GM03348 (cell line): Measurements from ENCODE around the gene OR10J1.
"Not testable (repeated sequence)": the region's sequence is repeated elsewhere in the genome, so short reads cannot be mapped to it uniquely, and the experiment has no call there.

Experiments
- DNase-seq: peaks from one replicate; pipeline ENCODE4 v3.0.0; 2012; ENCODE audit warnings: low spot score

The OR10J1 gene

GRCh38 chr1:159439422-159439821 lies at the start of gene OR10J1:
TSS of gene OR10J1 (plus strand) at chr1:159439722. CDS start at chr1:159439792, 70 bp downstream.
- no peak for DNase-seq

DNA sequence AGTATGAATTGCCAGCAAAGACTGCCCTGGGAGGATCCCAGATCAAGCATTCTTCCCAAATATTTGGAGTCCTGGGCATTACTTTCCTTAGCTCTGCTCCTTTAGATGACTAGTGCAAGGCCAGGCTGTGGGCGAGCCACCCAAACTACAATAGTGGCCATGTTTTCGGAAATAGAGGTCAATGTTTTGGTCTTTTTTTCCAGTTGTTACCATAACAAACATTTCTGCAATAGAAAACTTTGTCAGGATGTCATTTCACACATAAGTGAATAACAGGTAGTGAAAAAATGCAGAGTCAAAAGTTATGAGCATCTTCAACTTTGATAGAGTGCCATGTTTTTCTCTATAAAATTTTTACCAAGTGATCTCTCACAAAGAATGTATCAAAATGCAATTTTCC lies 32.7 kb upstream of the OR10J1 start:
- no peak for DNase-seq

DNA sequence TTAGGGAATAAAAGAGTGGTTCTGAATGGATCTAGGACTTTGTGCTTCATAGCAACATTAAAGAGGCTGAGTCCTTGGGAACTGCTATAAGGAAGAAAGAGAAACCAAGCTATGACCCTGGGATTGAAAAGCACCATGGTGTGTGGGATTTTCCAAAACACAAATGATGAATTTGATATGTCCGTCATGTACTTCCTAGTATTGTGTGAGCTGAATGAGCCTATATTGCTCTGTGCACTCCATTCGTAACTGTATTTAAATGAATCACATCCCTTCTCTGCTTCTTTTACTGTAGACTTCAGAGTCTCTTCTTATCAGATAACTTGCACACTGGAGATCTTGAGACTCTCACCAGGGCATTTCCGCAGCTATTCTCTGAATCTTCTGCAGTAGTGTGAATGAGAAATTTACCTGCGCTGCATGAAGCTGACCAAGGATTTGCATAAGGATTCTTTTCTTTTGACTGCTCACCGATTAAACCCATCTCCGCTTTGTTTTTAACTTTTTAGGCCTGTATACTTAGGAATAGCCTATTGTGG lies 30.6 kb upstream of the OR10J1 start:
- DNase-seq: no peak

DNA sequence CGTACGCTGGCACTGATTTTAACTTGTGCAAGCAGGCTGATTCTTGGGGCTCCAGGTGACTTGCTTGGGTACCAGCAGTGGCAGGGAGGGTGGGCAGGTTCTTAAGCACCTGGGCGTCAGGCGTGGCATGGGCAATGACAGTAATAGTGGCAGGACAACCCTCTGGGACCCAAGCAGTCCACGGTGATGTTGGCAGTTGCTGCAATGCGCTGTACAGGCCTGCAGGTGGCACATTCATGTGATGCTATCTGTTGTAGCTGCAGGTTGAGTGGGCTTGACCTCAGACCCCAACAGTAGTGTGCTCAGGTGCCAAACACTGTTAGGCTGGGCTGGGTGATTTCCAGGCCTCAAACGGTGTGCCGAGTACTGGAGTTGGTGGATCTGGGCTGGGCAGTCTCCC lies 17.7 kb upstream of the OR10J1 start:
- no peak for DNase-seq

DNA sequence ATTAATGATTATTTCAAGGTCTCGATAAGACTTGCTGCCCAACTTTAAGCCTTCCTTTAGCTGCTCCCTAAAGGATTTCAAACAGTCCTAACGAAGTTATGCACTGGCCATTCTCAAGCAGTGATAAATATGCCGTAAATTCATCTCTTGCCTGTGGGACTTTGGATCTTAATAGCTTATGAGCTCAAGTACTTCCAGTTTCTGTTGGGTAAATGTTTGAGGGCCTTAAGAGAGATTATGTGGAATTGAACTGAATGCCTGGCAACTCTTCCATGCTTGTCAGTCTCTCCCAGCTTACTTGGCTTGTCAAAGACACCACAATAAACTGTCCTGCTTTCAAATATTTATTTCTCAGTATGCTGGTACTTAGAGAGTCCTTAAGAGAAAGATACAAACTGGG lies 11.0 kb upstream of the OR10J1 start:
- DNase-seq: no peak

- peak; percentile 65 for DNase-seq
Observed at GRCh38 chr1:159429074-159429861, 10.3 kb upstream of the OR10J1 start.

DNA sequence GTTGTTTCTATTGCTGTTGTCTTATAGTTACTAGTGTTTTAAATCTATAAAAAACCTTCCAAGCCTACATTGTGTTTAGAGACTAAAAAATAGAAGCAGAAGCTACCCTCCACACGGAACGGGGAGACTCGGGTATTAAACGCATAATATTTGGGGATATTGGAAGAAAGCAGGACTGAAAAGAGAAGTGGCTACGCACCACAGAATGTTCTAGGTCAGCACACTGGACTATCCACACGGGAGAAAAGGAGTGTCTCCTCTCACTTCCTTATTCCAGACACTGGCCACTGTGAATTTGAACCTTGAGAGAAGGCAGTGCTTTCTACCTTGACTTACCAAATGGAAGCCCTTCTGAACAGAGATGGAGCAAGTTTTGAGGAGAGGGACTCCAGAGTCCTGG lies 8.5 kb upstream of the OR10J1 start:
- no peak for DNase-seq

DNA sequence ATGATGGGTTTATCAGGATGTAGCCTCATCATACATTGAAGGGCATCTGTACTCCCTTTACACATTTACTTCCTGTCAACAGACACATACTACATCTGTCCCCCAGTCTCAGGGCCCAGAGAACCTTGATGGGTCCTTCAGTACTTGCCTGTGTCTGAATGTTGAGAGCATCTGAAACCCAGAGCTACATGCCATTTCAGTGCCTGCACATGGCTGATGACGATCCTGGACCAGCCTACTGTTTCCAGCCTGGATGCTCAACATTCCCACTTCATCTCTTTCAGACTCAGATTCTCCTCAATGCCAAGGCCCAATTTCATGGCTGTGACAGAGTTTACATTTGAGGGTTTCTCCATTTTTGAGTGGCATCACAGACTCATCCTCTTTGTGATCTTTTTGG lies 7.6 kb upstream of the OR10J1 start, which contains the start of gene OR10J4:
Gene OR10J4 (plus strand): TSS at position 301 of the 400 bp plus-strand sequence.
- no peak for DNase-seq

DNA sequence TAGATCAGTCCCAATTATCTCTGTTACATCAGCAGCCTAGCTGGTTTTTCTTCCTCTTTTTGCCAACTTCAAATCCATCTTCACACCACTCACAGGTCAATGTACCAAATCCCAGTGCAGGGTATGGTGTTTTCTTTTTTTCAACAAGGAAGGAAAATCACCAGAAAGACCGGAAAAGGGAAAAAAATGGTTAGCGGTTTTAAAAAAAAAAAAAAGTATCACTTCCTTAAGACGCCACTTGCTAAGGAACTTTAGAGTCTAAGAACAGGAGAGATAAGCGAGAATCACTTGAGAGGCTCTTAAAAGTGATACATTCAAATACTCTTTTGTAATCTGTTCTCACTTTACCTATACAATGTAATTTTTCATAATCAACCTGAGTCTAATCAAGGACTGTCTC lies 3.1 kb upstream of the OR10J1 start:
- no peak for DNase-seq

- DNase-seq: no peak
Observed at GRCh38 chr1:159441360-159441759, 1.8 kb downstream of the OR10J1 start.

DNA sequence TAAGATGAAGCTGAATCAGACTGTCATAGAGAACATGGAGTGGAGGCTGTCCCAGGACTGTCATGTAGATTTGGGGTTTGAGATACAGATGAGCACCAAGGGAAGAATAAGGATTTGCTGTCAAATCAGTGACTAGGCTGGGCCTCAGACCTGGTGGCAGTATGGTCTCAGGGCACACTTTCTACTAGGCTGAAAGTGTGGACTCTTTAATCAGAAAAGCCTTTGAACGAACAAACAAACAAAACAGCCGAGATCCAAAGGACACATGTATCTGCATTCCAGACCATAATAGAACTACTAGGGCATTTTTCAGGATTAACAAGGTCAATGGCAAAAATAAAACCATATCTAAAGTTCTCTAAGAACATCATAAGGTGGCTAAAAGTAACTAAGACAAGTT lies 2.9 kb downstream of the OR10J1 start:
- DNase-seq: no peak

GRCh38 chr1:159443066-159443750 lies 3.7 kb downstream of the OR10J1 start:
- no peak for DNase-seq

DNA sequence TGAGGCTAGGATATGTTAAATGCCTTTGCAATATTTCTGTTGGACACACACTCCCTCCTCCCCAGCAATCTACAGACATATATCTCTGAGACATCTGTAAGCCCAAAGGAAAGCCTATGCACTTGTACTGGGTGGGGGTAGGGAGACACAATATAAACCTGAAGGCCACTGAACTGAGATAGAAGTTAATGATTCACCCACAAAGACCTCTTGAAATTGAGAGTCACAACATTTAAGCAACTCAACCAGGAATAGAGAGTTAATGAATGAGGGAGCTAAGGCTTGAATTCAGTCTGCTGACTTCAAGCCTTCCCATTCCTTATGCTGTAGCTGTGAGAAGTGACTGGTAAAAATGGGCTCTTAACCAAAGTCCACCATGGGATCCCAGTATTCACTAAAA lies 5.0 kb downstream of the OR10J1 start:
- no peak for DNase-seq

DNA sequence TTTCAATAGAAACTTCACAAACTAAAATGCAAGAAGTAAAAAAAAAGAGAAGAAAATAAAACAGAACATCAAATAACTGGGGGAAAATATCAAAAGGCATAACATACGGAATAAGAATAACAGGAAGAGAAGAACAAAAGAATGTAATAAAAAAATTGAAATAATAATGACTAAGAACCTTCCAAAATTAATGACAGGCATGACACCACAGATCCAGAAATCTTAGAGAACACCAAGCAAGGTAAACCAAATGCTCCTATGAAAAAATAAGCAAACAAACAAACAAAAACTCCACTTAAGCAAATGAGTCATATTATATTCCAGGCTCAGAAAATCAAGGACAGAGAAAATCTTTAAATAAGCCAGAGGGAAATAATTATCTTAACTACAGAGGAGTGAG lies 8.7 kb downstream of the OR10J1 start:
- no peak for DNase-seq

- not testable (repeated sequence) for DNase-seq
Observed at GRCh38 chr1:159449605-159450004, 10.1 kb downstream of the OR10J1 start.

- DNase-seq: no peak
Observed at GRCh38 chr1:159459551-159459950, 20.0 kb downstream of the OR10J1 start.

DNA sequence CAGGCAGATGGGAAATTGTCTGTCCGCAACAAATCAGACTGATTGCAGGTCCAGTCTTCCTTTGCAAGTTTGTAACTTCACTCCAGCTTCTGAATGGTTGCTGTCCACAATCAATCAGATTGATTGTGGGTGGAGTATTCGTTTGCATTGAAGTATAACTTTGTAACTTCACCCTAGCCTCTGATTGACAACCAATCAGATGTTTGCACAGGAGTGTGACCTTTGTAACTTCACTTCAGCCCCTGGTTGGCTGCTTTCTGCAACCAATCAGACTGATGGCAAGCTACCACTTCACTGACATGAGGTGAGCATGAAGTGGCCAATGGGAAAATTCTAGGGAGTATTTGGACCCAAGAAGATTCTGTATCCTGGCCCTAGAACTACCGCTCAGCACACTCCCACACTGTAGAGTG lies 25.7 kb downstream of the OR10J1 start:
- no peak for DNase-seq

DNA sequence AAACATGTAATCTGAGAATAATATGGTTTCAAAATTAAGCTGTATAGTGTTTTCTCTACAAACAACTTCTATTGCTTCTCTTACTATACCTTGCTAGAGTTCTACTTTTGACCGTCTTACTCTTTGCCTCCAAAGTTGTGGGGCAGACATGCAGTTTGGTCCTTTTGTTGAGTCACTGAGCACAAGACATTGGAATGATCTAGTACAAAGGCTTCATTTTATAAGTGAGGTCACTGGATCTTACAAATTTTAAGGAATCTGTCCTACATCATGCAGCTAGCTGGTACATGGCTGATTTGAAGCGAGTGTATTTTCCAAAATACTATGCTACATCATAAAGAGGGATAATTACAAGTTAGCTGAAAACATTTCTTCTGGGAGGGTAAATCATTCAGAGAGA lies 28.8 kb downstream of the OR10J1 start:
- no peak for DNase-seq

DNA sequence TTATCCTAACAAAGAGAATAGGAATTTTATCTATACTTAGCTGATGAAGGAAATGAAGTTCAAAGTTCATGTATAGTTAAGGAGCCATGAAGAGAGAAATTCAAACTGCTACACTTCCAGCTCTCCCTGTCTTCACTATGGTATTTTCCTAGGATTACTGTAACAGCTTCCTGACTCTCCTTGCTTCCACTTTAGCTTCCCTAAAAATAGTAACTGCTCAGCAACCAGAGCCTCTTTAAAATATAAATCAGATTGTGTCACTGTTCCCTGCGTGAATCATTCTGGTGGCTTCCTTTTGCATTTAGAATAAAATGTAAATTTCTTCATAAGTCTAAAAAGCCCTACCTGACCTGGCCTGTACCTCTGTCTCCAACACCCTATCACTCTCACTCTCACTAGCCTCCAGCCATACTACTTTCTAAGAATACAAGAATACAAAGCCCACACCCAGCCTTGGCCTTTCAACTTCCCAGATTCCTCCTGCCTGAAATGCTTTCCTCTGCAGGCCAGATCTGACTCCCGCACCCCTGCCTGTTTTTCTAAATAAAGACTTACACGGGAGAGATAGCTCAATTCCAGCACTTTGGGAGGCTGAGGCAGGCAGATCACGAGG lies 30.5 kb downstream of the OR10J1 start:
- no peak for DNase-seq

DNA sequence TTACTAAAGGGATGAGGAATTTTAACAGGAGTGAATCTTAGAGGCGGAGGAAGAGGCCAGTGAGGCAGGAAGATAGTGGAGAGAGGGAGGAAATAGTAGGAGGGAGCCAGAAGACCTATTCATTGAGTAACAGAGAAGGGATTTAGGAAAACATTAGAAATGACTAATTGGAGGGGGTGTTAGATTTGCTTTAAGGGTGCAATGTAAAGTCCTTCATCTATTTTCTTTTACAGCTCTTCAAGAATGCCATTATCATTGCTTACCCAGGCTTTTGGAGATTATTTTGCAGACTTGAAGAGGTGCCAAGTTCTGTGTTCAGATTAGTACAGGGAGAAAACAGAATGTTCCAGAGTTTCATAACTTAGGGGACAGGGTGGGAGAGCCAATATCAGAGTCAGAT lies 33.8 kb downstream of the OR10J1 start:
- DNase-seq: no peak

GRCh38 chr1:159474926-159475325 lies 35.4 kb downstream of the OR10J1 start:
- no peak for DNase-seq

GRCh38 chr1:159483501-159483900 lies 44.0 kb downstream of the OR10J1 start:
- DNase-seq: no peak
